NCI-H446 (cell line): ENCODE results near the gene RGS17.
"Not testable (repeated sequence)": the region's sequence is repeated elsewhere in the genome, so short reads cannot be mapped to it uniquely, and the experiment has no call there.

Experiments
- DNase-seq, 2 experiments: peaks; one replicate each; lab custom pipeline; 2025; lab: John Stamatoyannopoulos, UW

RGS17 gene

GRCh38 chr6:153123801-153124200 is 7.3 kb downstream of the RGS17 start:
- DNase-seq = no peak

GRCh38 chr6:153121311-153121710 is 9.8 kb downstream of the RGS17 start:
- DNase-seq = no peak

GRCh38 chr6:153117986-153118879 is 12.8 kb downstream of the RGS17 start:
- no peak for DNase-seq

GRCh38 chr6:153111082-153111481 is 20.0 kb downstream of the RGS17 start:
- not testable (repeated sequence) for DNase-seq

- not testable (repeated sequence) for DNase-seq
These were observed 20.5 kb downstream of the RGS17 start for GRCh38 chr6:153110612-153111011.

- no peak for DNase-seq
These were observed 22.8 kb downstream of the RGS17 start for GRCh38 chr6:153108315-153108714.

GRCh38 chr6:153106021-153106420 is 25.1 kb downstream of the RGS17 start:
- DNase-seq = no peak

- DNase-seq = no peak
These were observed 26.9 kb downstream of the RGS17 start for GRCh38 chr6:153104220-153104619.

GRCh38 chr6:153103319-153103655 is 27.8 kb downstream of the RGS17 start:
- no peak for DNase-seq

- DNase-seq = no peak
These were observed 28.3 kb downstream of the RGS17 start for GRCh38 chr6:153102605-153103318.

- no peak for DNase-seq
These were observed 29.6 kb downstream of the RGS17 start for GRCh38 chr6:153101461-153101860.

GRCh38 chr6:153099636-153100035 is 31.4 kb downstream of the RGS17 start:
- DNase-seq = no peak

GRCh38 chr6:153096792-153097191 is 34.3 kb downstream of the RGS17 start:
- DNase-seq = no peak

- no peak for DNase-seq
These were observed 35.1 kb downstream of the RGS17 start for GRCh38 chr6:153096031-153096430.

- DNase-seq = no peak
These were observed 38.7 kb downstream of the RGS17 start for GRCh38 chr6:153092082-153093013.

- no peak for DNase-seq
These were observed 40.7 kb downstream of the RGS17 start for GRCh38 chr6:153090241-153090930.

GRCh38 chr6:153088796-153089195 is 42.3 kb downstream of the RGS17 start:
- DNase-seq = no peak

GRCh38 chr6:153087436-153087835 is 43.6 kb downstream of the RGS17 start:
- DNase-seq = no peak

GRCh38 chr6:153086225-153086990 is 44.7 kb downstream of the RGS17 start:
- DNase-seq = no peak

GRCh38 chr6:153085239-153085638 is 45.8 kb downstream of the RGS17 start:
- no peak for DNase-seq

- DNase-seq = no peak
These were observed 46.7 kb downstream of the RGS17 start for GRCh38 chr6:153084393-153084792.
